ENCODE measurements around the gene DDX55. TPM values are rescaled to one million over a fixed set of nuclear protein-coding genes. Genes with fewer than 3 reads are reported as not detected.

DDX55 gene
- total RNA-seq, 1 donor from 2014 or later, result 17.9 TPM

Small RNAs within 50 kb of the gene (small RNA-seq; reads per million reads assigned to genes)
- gene SNORA9B, result 0.20 reads per million

Other genes with a start within 250 kb of the DDX55 start
- gene SBNO1, start 237.3 kb upstream of the DDX55 start, total RNA-seq, result 43.2 TPM
- 24.1 TPM for gene KMT5A, start 218.0 kb upstream of the DDX55 start, total RNA-seq
- gene RILPL2, start 165.4 kb upstream of the DDX55 start, total RNA-seq, result 0.41 TPM
- 23.2 TPM for gene SNRNP35, start 144.0 kb upstream of the DDX55 start, total RNA-seq
- gene RILPL1, start 68.4 kb upstream of the DDX55 start, total RNA-seq, result 3.7 TPM
- 296 TPM for gene TMED2, start 17.5 kb upstream of the DDX55 start, total RNA-seq
- 28.1 TPM for gene EIF2B1, start 31.6 kb downstream of the DDX55 start, total RNA-seq
- gene GTF2H3, start 31.7 kb downstream of the DDX55 start, total RNA-seq, result 29.3 TPM
- 46.5 TPM for gene TCTN2, start 69.0 kb downstream of the DDX55 start, total RNA-seq
- 26.9 TPM for gene ATP6V0A2, start 110.3 kb downstream of the DDX55 start, total RNA-seq
- gene DNAH10, start 160.2 kb downstream of the DDX55 start, total RNA-seq, result 22.4 TPM